ENCODE measurements around the gene AACS.
"Not testable (repeated sequence)": the region's sequence is repeated elsewhere in the genome, so short reads cannot be mapped to it uniquely, and the experiment has no call there.

AACS gene

GRCh38 chr12:125065021-125065918 is at the start of gene AACS:
AACS (plus strand) TSS chr12:125065435; CDS start chr12:125065585, 150 bp downstream.
- peak in 52 of 56 donors; percentile 23 to 81 (median 64) for DNase-seq

GRCh38 chr12:125015680-125016310 is 49.4 kb upstream of the AACS start:
- DNase-seq: peak in 39 of 56 donors; percentile 3 to 75 (median 37)

- DNase-seq: no peak
Measured at GRCh38 chr12:125017801-125018200, 47.4 kb upstream of the AACS start.

GRCh38 chr12:125018356-125018755 is 46.9 kb upstream of the AACS start:
- DNase-seq: no peak

- DNase-seq: no peak
Measured at GRCh38 chr12:125021096-125021495, 44.1 kb upstream of the AACS start.

- no peak for DNase-seq
Measured at GRCh38 chr12:125021771-125022170, 43.5 kb upstream of the AACS start.

GRCh38 chr12:125023065-125023464 is 42.2 kb upstream of the AACS start:
- DNase-seq: no peak

GRCh38 chr12:125024949-125025563 is 40.2 kb upstream of the AACS start:
- DNase-seq: no peak

- DNase-seq: no peak
Measured at GRCh38 chr12:125025606-125026235, 39.5 kb upstream of the AACS start.

- DNase-seq: no peak
Measured at GRCh38 chr12:125028106-125028505, 37.1 kb upstream of the AACS start.

GRCh38 chr12:125029761-125030358 is 35.4 kb upstream of the AACS start:
- DNase-seq: no peak

GRCh38 chr12:125031471-125031870 is 33.8 kb upstream of the AACS start:
- DNase-seq: not testable (repeated sequence)

GRCh38 chr12:125032466-125033152 is 32.6 kb upstream of the AACS start:
- DNase-seq: no peak

GRCh38 chr12:125033288-125033687 is 31.9 kb upstream of the AACS start:
- no peak for DNase-seq

- no peak for DNase-seq
Measured at GRCh38 chr12:125038976-125039625, 26.1 kb upstream of the AACS start.

- DNase-seq: no peak
Measured at GRCh38 chr12:125049093-125049458, 16.2 kb upstream of the AACS start.

- DNase-seq: no peak
Measured at GRCh38 chr12:125050446-125050845, 14.8 kb upstream of the AACS start.

- DNase-seq: no peak
Measured at GRCh38 chr12:125050868-125051267, 14.4 kb upstream of the AACS start.

- no peak for DNase-seq
Measured at GRCh38 chr12:125053821-125054220, 11.4 kb upstream of the AACS start.

GRCh38 chr12:125055591-125055990 is 9.6 kb upstream of the AACS start:
- no peak for DNase-seq

All from amygdala (tissue), 56 donors.